Glutamatergic neuron (in vitro differentiated cells): ENCODE results near the gene AP5M1. TPM values are rescaled to one million over a fixed set of nuclear protein-coding genes. Genes with fewer than 3 reads are reported as not detected.

ENCODE experiments used
- DNase-seq: peaks from one replicate; pipeline ENCODE4 v3.0.0; 2022
- H3K27ac Mint-ChIP-seq: one replicate; pipeline ENCODE4 v1.8.0; 2020; ENCODE audit warnings: mild to moderate bottlenecking, mixed read lengths, inconsistent platforms; ENCODE audit not compliant: unreplicated experiment
- H3K27me3 Mint-ChIP-seq: one replicate; pipeline ENCODE4 v1.8.0; 2020; ENCODE audit warnings: mild to moderate bottlenecking, moderate library complexity, mixed read lengths, inconsistent platforms; ENCODE audit not compliant: unreplicated experiment
- H3K36me3 Mint-ChIP-seq: one replicate; pipeline ENCODE4 v1.8.0; 2020; ENCODE audit warnings: mild to moderate bottlenecking, mixed read lengths, inconsistent platforms; ENCODE audit not compliant: unreplicated experiment
- H3K4me1 Mint-ChIP-seq: one replicate; pipeline ENCODE4 v1.8.0; 2020; ENCODE audit warnings: mild to moderate bottlenecking, low read depth, mixed read lengths, inconsistent platforms; ENCODE audit not compliant: unreplicated experiment
- H3K4me3 Mint-ChIP-seq: one replicate; pipeline ENCODE4 v1.8.0; 2020; ENCODE audit warnings: mild to moderate bottlenecking, mixed read lengths, inconsistent platforms; ENCODE audit not compliant: unreplicated experiment
- H3K9me3 Mint-ChIP-seq: one replicate; pipeline ENCODE4 v1.8.0; 2020; ENCODE audit warnings: mild to moderate bottlenecking, moderate library complexity, mixed read lengths, inconsistent platforms; ENCODE audit not compliant: unreplicated experiment
- CTCF ChIP-seq: fragments of 200-600 bp; sonication (generic); IDR thresholded peaks from one replicate; pipeline ENCODE4 v1.5.0; 2021; ENCODE audit not compliant: partially characterized antibody, unreplicated experiment
- total RNA-seq: library from RNA; stranded (reverse); fragmentation: NEBNext Ultra II Directional; extraction: Animal tissue kit (Norgen Biotek cat#: 25700); gene quantifications from one replicate; pipeline ENCODE4 v1.2.1, GENCODE V29; 2021; ENCODE audit not compliant: unreplicated experiment

AP5M1 gene
- total RNA-seq, 1 donor from 2014 or later = 91.3 TPM

- Mint-ChIP-seq H3K4me1 (peaks cover 14% of the 10 kb centered on the region), H3K9me3 (peaks cover 6% of the 10 kb centered on the region), H3K4me3 (no peak overlapping the region), H3K27me3 (peaks cover 3% of the 10 kb centered on the region), H3K36me3 (no peaks in the 10 kb centered on the region), H3K27ac (no peak overlapping the region)
- no peak for DNase-seq
- TF ChIP-seq CTCF = no peak
Measured at GRCh38 chr14:57274551-57274950, 5.8 kb downstream of the AP5M1 start.

GRCh38 chr14:57275023-57275664 lies 6.4 kb downstream of the AP5M1 start:
- TF ChIP-seq CTCF = no peak
- peaks cover 13% of the 10 kb centered on the region for H3K4me1 Mint-ChIP-seq
- no peak overlapping the region for H3K27ac Mint-ChIP-seq
- H3K36me3 Mint-ChIP-seq = no peaks in the 10 kb centered on the region
- H3K4me3 Mint-ChIP-seq = no peak overlapping the region
- H3K9me3 Mint-ChIP-seq = peaks cover 6% of the 10 kb centered on the region
- peaks cover 3% of the 10 kb centered on the region for H3K27me3 Mint-ChIP-seq
- DNase-seq = no peak

DNA sequence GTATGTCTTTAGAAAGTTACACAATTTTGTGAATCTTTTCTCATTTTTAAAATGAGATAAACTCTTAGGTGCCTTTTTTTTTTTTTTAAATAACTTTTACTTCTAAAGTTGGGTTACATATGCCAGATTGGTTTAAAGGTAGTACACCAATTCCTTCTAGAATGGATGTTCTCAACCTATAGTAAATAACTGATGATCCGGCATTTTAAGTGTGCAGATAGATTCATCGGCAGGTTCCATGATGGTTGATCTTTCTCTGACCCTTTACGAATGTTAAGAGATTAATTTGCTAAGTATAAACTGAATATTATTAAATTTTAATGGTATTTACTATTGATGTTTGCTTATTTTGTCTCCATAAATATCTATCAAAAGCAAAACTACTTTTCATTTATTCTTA lies 8.3 kb downstream of the AP5M1 start:
- Mint-ChIP-seq H3K27ac (no peak overlapping the region), H3K9me3 (no peaks in the 10 kb centered on the region), H3K36me3 (no peaks in the 10 kb centered on the region), H3K4me3 (no peak overlapping the region), H3K4me1 (no peaks in the 10 kb centered on the region), H3K27me3 (no peaks in the 10 kb centered on the region)
- no peak for DNase-seq
- TF ChIP-seq CTCF = no peak

- Mint-ChIP-seq H3K4me3 (no peak overlapping the region), H3K9me3 (no peaks in the 10 kb centered on the region), H3K36me3 (no peaks in the 10 kb centered on the region), H3K27me3 (no peaks in the 10 kb centered on the region), H3K4me1 (no peaks in the 10 kb centered on the region), H3K27ac (no peak overlapping the region)
- no peak for TF ChIP-seq CTCF
- DNase-seq = no peak
Measured at GRCh38 chr14:57287745-57288144, 19.0 kb downstream of the AP5M1 start.

- no peaks in the 10 kb centered on the region for H3K27me3 Mint-ChIP-seq
- no peaks in the 10 kb centered on the region for H3K9me3 Mint-ChIP-seq
- no peak for DNase-seq
- H3K36me3 Mint-ChIP-seq = no peaks in the 10 kb centered on the region
- H3K4me3 Mint-ChIP-seq = no peak overlapping the region
- no peak for TF ChIP-seq CTCF
- H3K4me1 Mint-ChIP-seq = no peaks in the 10 kb centered on the region
- H3K27ac Mint-ChIP-seq = no peak overlapping the region
Measured at GRCh38 chr14:57290751-57291150, 22.0 kb downstream of the AP5M1 start.
